HEK293T (cell line): ENCODE measurements around the gene ZNF646.

Source experiments
- CTCF ChIA-PET: fragments of 350-600 bp; formaldehyde crosslinking; extraction: SDS; loops from one replicate; lab custom pipeline; 2021; ENCODE audit warnings: antibody characterized with exemption, inconsistent platforms; lab: Yijun Ruan, JAX
- POLR2A ChIA-PET: fragments of 350-600 bp; formaldehyde crosslinking; extraction: SDS; loops from one replicate; lab custom pipeline; 2020; ENCODE audit warnings: antibody characterized with exemption, inconsistent platforms; lab: Yijun Ruan, JAX
- DNase-seq: peaks from one replicate; pipeline ENCODE4 v3.0.0; 2012; ENCODE audit warnings: mixed read lengths; ENCODE audit errors: extremely low spot score
- ARNT ChIP-seq: fragments of 450-650 bp; IDR thresholded peaks from 2 replicates; pipeline ENCODE4 v1.6.1; 2017; ENCODE audit warnings: mild to moderate bottlenecking
- BHLHE40 ChIP-seq: fragments of 450-650 bp; IDR thresholded peaks from 2 replicates; pipeline ENCODE4 v1.6.1; 2016; ENCODE audit warnings: mild to moderate bottlenecking, moderate library complexity, borderline replicate concordance
- CTBP1 ChIP-seq: fragments of 450-650 bp; IDR thresholded peaks from 2 replicates; pipeline ENCODE4 v1.6.1; 2016; ENCODE audit warnings: borderline replicate concordance
- ELF4 ChIP-seq: fragments of 450-650 bp; IDR thresholded peaks from 2 replicates; pipeline ENCODE4 v1.6.1; 2017; ENCODE audit warnings: antibody characterized with exemption
- FOXA1 ChIP-seq: fragments of 450-650 bp; IDR thresholded peaks from 2 replicates; pipeline ENCODE4 v1.6.1; 2016; ENCODE audit warnings: mild to moderate bottlenecking
- FOXK2 ChIP-seq: fragments of 450-650 bp; IDR thresholded peaks from 2 replicates; pipeline ENCODE4 v1.6.1; 2016; ENCODE audit warnings: mild to moderate bottlenecking
- FOXM1 ChIP-seq: fragments of 450-650 bp; IDR thresholded peaks from 2 replicates; pipeline ENCODE4 v1.6.1; 2017; ENCODE audit warnings: mild to moderate bottlenecking, borderline replicate concordance
- HDGF ChIP-seq: fragments of 450-650 bp; IDR thresholded peaks from 2 replicates; pipeline ENCODE4 v1.6.1; 2017; ENCODE audit warnings: antibody characterized with exemption, borderline replicate concordance
- L3MBTL2 ChIP-seq: fragments of 450-650 bp; conservative IDR thresholded peaks from 2 replicates; pipeline ENCODE4 v1.6.1; 2016; ENCODE audit warnings: mild to moderate bottlenecking
- LEF1 ChIP-seq: fragments of 450-650 bp; IDR thresholded peaks from 2 replicates; pipeline ENCODE4 v1.6.1; 2017; ENCODE audit warnings: mild to moderate bottlenecking, borderline replicate concordance
- NFRKB ChIP-seq: fragments of 450-650 bp; IDR thresholded peaks from 2 replicates; pipeline ENCODE4 v1.6.1; 2016; ENCODE audit warnings: mild to moderate bottlenecking, moderate library complexity
- PKNOX1 ChIP-seq: fragments of 450-650 bp; IDR thresholded peaks from 2 replicates; pipeline ENCODE4 v1.6.1; 2016
- SP1 ChIP-seq: fragments of 450-650 bp; IDR thresholded peaks from 2 replicates; pipeline ENCODE4 v1.6.1; 2017
- SUZ12 ChIP-seq: fragments of 450-650 bp; IDR thresholded peaks from 2 replicates; pipeline ENCODE4 v1.6.1; 2016; ENCODE audit warnings: mild to moderate bottlenecking
- TARDBP ChIP-seq: fragments of 450-650 bp; IDR thresholded peaks from 2 replicates; pipeline ENCODE4 v1.6.1; 2016
- ZNF384 ChIP-seq: fragments of 450-650 bp; IDR thresholded peaks from 2 replicates; pipeline ENCODE4 v1.6.1; 2016

The ZNF646 gene

GRCh38 chr16:31088459-31089183, 14.4 kb downstream of the ZNF646 start, which contains the start of gene PRSS53:
Gene PRSS53, minus strand, starts transcription at chr16:31088943. Its CDS starts 134 bp downstream, at chr16:31088809.
- no peak for DNase-seq
- ChIA-PET POLR2A (interaction anchor here (1.1 to 1.4 kb wide), 2 partner anchors 13 to 15 kb away, joined by 3 read pairs; partner anchors contain the start of genes ZNF646 and ZNF668), CTCF (no interaction called here)
- TF ChIP-seq FOXM1 (no peak), L3MBTL2 (no peak), BHLHE40 (no peak), NFRKB (no peak)

- no peak for DNase-seq
- ChIA-PET POLR2A (interaction anchor here (1.1 to 1.4 kb wide), 2 partner anchors 13 to 15 kb away, joined by 3 read pairs; partner anchors contain the start of genes ZNF646 and ZNF668), CTCF (interaction anchor here (0.7 kb wide), 1 partner anchor 105 kb away, joined by 3 read pairs; no protein-coding TSS in a partner anchor)
- TF ChIP-seq SUZ12 (no peak), FOXA1 (no peak), CTBP1 (no peak), BHLHE40 (no peak), ZNF384 (no peak), HDGF (no peak), ARNT (no peak), PKNOX1 (no peak), FOXM1 (no peak), TARDBP (no peak), L3MBTL2 (no peak)
Observed at GRCh38 chr16:31089199-31089598, 15.0 kb downstream of the ZNF646 start.

- DNase-seq: no peak
- TF ChIP-seq CTBP1 (no peak), HDGF (no peak), SUZ12 (no peak), L3MBTL2 (no peak), BHLHE40 (no peak), FOXA1 (no peak), ARNT (no peak), FOXK2 (no peak), ZNF384 (no peak), PKNOX1 (no peak), ELF4 (no peak), NFRKB (no peak), LEF1 (no peak), SP1 (no peak)
- ChIA-PET POLR2A (interaction anchor here (1.2 to 4.4 kb wide), 2 partner anchors 27 to 57 kb away, joined by 3 to 17 read pairs; partner anchors contain the start of genes KAT8 and STX4), CTCF (no interaction called here)
Observed at GRCh38 chr16:31090540-31090939, 16.3 kb downstream of the ZNF646 start.

GRCh38 chr16:31092330-31092729, 18.1 kb downstream of the ZNF646 start:
- POLR2A ChIA-PET: interaction anchor here (1.1 to 4.4 kb wide), 3 partner anchors 18 to 87 kb away, joined by 3 to 17 read pairs (median 16); partner anchors contain the start of genes FUS, KAT8, ZNF646 and ZNF668
- no peak for TF ChIP-seq TARDBP
- CTCF ChIA-PET: no interaction called here
- no peak for DNase-seq

- ChIA-PET POLR2A (interaction anchor here (0.8 to 4.4 kb wide), 6 partner anchors 8 to 87 kb away, joined by 3 to 17 read pairs (median 6); partner anchors contain the start of genes FUS, KAT8, ZNF646 and ZNF668), CTCF (no interaction called here)
- DNase-seq: peak; percentile 56
- TF ChIP-seq FOXA1 (no peak), TARDBP (no peak), LEF1 (no peak), ZNF384 (peak; percentile 74)
Observed at GRCh38 chr16:31093132-31093703, 19.0 kb downstream of the ZNF646 start.

GRCh38 chr16:31094088-31094423, 19.8 kb downstream of the ZNF646 start:
- CTCF ChIA-PET: interaction anchor here (0.7 to 1.0 kb wide), 2 partner anchors 48 to 109 kb away, joined by 3 to 4 read pairs; partner anchors contain the start of gene HSD3B7
- POLR2A ChIA-PET: interaction anchor here (0.8 to 4.4 kb wide), 6 partner anchors 9 to 50 kb away, joined by 3 to 17 read pairs (median 6); partner anchors contain the start of genes KAT8, ZNF646 and ZNF668
- no peak for TF ChIP-seq CTBP1
- TF ChIP-seq NFRKB: no peak
- TF ChIP-seq BHLHE40: no peak
- no peak for TF ChIP-seq FOXM1
- no peak for DNase-seq
